Muscle layer of duodenum (tissue), 2 donors: ENCODE results near the gene RAB8A.
A peak's percentile ranks its signal among the peaks of the same experiment; 100 is the strongest.
"Not testable (repeated sequence)": the region's sequence is repeated elsewhere in the genome, so short reads cannot be mapped to it uniquely, and the experiment has no call there.

Source experiments
- H3K27ac ChIP-seq: one replicate; pipeline ENCODE4 v1.7.0; 2013; ENCODE audit warnings: mild to moderate bottlenecking, low read length
- H3K27me3 ChIP-seq: one replicate; pipeline ENCODE4 v1.7.0; 2013; ENCODE audit warnings: low read depth, mild to moderate bottlenecking, control low read depth, low read length
- H3K36me3 ChIP-seq, 2 donors: one replicate each; pipeline ENCODE4 v1.7.0; 2013; ENCODE audit warnings: low read length in 2 of 2, control low read depth in 1 of 2, mild to moderate bottlenecking in 1 of 2; ENCODE audit not compliant: insufficient read depth in 2 of 2, control insufficient read depth in 1 of 2
- H3K4me1 ChIP-seq, 2 donors: one replicate each; pipeline ENCODE4 v1.7.0; 2013; ENCODE audit warnings: low read length in 2 of 2, mild to moderate bottlenecking in 2 of 2, control low read depth in 1 of 2, moderate library complexity in 1 of 2; ENCODE audit not compliant: insufficient read depth in 2 of 2, control insufficient read depth in 1 of 2
- H3K4me3 ChIP-seq, 2 donors: one replicate each; pipeline ENCODE4 v1.7.0; 2013; ENCODE audit warnings: low read length in 2 of 2, low read depth in 1 of 2, mild to moderate bottlenecking in 1 of 2
- H3K9me3 ChIP-seq, 2 donors: one replicate each; pipeline ENCODE4 v1.7.0; 2013; ENCODE audit warnings: low read length in 2 of 2, control low read depth in 1 of 2, mild to moderate bottlenecking in 1 of 2; ENCODE audit not compliant: control insufficient read depth in 1 of 2
- donor health status: healthy.

Gene RAB8A

GRCh38 chr19:16118489-16119033, 6.9 kb downstream of the RAB8A start:
- no peak overlapping the region for H3K4me3 ChIP-seq
- no peaks in the 10 kb centered on the region for H3K9me3 ChIP-seq
- H3K27ac ChIP-seq = peak overlapping the region; percentile 49
- peaks cover 20 to 43% of the 10 kb centered on the region in 2 donors for H3K36me3 ChIP-seq
- peaks cover 9 to 12% of the 10 kb centered on the region in 2 donors for H3K4me1 ChIP-seq
- H3K27me3 ChIP-seq = no peaks in the 10 kb centered on the region

DNA sequence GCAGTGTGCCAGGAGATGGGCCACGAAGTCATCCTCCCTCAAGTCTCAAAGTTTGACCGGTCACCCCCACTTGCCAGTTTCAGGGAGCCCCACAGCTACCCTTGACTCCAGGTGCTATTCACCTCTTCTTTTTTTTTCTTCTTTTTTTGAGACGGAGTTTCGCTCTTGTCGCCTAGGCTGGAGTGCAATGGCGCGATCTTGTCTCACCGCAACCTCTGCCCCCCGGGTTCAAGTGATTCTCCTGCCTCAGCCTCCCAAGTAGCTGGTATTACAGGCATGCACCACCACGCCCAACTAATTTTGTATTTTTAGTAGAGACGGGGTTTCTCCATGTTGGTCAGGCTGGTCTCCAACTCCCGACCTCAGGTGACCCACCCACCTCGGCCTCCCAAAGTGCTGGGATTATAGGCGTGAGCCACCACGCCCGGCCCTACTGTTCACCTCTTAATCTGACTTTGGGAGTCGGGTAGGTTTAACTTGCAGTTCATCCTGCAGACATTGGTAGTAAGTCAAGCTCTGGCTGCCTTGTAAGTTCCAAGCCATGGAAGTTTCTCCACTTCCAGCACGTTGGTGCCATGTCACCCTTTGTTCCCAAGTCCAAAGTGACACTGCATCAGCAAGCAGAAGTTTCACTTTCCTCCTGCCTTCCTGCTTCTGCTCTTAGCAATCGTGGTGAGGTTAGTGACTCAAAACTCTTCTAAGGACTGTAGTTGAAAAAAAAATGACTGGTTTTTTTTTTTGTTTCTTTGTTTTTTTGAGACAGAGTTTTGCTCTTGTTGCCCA, 7.6 kb downstream of the RAB8A start:
- H3K4me3 ChIP-seq, H3K27me3 ChIP-seq, H3K9me3 ChIP-seq, H3K4me1 ChIP-seq: not testable (repeated sequence)
- peaks cover 27 to 50% of the 10 kb centered on the region in 2 donors for H3K36me3 ChIP-seq
- H3K27ac ChIP-seq = peak overlapping the region; percentile 49

DNA sequence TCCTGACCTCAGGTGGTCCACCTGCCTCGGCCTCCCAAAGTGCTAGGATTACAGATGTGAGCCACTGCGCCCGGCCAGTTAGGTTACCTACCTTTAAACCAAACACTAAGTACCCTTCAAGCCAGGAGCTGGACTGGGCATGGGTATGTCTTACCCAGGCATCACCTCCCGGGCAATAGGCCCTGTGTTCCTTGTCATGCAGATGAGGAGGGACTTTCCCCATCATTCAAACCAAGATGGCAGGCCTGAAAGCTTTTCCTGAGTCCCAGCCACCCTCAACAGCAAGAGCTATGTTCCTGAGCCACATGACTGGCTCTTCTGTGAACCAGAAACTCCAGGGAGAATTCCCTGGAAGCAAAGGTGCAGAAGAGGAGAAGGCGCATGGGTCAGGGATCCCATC, 9.5 kb downstream of the RAB8A start:
- no peaks in the 10 kb centered on the region for H3K9me3 ChIP-seq
- peaks cover 0 to 4% of the 10 kb centered on the region in 2 donors for H3K4me1 ChIP-seq
- peaks cover 37 to 69% of the 10 kb centered on the region in 2 donors for H3K36me3 ChIP-seq
- H3K27ac ChIP-seq = no peak overlapping the region
- H3K27me3 ChIP-seq = no peaks in the 10 kb centered on the region
- H3K4me3 ChIP-seq = no peak overlapping the region

DNA sequence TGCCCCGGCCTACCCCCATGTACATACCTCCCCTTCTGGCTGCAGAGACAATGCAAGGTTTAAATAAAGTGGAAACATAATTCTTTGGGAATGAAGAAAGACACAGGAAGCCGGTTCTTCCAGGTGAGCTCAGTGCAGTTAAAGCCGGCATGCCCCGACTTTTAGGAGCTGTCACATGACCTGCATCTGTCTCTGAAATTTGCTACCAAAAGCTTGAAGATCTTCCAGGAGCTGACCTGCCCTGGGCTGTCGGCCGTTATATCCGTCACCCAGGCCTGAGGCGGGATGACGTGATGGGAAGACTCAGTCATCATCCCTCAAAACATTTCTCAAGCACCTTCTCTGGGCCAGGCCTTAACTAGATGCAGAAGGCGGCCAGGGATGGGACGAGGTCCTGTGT, 10.3 kb downstream of the RAB8A start:
- Histone ChIP-seq H3K27ac (no peak overlapping the region), H3K9me3 (no peaks in the 10 kb centered on the region), H3K36me3 (peaks cover 38 to 75% of the 10 kb centered on the region in 2 donors), H3K4me1 (peaks cover 0 to 4% of the 10 kb centered on the region in 2 donors), H3K4me3 (no peak overlapping the region), H3K27me3 (no peaks in the 10 kb centered on the region)

GRCh38 chr19:16124953-16125352, 13.3 kb downstream of the RAB8A start:
- Histone ChIP-seq H3K27ac (no peak overlapping the region), H3K27me3 (no peaks in the 10 kb centered on the region), H3K36me3 (peaks cover 65 to 86% of the 10 kb centered on the region in 2 donors), H3K4me1 (no peaks in the 10 kb centered on the region), H3K4me3 (no peak overlapping the region), H3K9me3 (no peaks in the 10 kb centered on the region)

DNA sequence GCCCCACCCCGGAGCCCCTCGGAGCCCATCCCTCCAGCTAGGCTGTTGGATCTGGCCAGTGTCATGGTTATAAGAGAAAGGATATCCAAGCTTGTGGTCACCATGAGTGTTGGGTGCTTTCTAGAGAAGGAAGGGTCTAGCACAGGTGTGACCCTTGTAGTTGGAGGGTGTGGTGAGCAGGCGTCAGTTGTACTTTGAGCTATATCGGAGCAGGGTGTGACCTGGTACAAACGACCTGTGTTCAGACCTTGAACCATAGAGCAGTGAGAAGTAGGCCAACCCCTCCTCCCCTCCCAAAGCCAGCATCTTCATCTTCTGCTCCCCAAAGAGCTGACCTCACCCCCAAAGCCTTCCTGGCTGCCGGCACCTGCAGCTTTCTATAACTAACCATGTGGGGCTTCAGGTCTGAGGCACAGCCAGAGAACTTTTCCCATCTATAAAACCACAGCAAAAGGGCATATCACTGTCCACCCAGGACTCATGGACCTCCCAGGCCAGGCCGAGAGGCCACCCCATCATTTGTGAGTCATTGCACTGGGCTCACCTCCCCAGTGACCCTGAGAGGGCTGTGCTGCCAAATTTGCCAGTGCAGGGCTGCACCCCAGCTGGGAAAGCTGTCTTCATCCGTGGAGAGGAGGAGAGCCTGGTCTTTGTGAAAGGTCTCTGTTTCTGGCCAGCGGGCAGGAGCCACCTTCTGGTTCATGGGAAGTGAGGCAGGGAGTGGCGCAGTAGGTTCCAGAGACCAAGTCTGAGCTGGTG, 14.2 kb downstream of the RAB8A start:
- Histone ChIP-seq H3K36me3 (peaks cover 67 to 96% of the 10 kb centered on the region in 2 donors), H3K9me3 (no peaks in the 10 kb centered on the region), H3K4me1 (no peaks in the 10 kb centered on the region), H3K27me3 (no peaks in the 10 kb centered on the region), H3K4me3 (no peak overlapping the region), H3K27ac (peak overlapping the region; percentile 39)

DNA sequence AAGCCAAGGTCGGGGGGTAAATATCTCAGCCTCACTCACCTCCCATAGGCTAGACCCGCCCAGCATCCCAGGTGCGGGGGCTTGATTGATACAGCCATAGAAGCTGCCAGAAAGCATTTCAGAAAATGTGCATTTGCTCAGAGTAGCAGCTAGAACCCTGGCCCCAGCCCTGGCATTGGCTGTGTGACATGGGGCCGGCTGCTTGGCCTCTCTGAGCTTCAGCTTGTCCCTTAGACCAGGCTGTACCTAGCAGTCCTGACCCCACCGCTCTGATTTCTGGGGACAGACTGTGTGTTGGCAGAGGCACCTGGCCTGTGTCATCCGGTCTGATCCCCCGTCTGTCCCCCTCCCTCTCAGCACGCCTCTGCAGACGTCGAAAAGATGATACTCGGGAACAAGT, 15.4 kb downstream of the RAB8A start:
- peaks cover 69 to 95% of the 10 kb centered on the region in 2 donors for H3K36me3 ChIP-seq
- no peak overlapping the region for H3K27ac ChIP-seq
- H3K9me3 ChIP-seq = no peaks in the 10 kb centered on the region
- H3K4me1 ChIP-seq = no peaks in the 10 kb centered on the region
- H3K27me3 ChIP-seq = no peaks in the 10 kb centered on the region
- no peak overlapping the region for H3K4me3 ChIP-seq

- H3K4me3 ChIP-seq = no peak overlapping the region
- H3K27me3 ChIP-seq = no peaks in the 10 kb centered on the region
- H3K36me3 ChIP-seq = peaks cover 69 to 95% of the 10 kb centered on the region in 2 donors
- H3K4me1 ChIP-seq = no peaks in the 10 kb centered on the region
- no peaks in the 10 kb centered on the region for H3K9me3 ChIP-seq
- no peak overlapping the region for H3K27ac ChIP-seq
Observed at GRCh38 chr19:16127776-16128371, 16.2 kb downstream of the RAB8A start.

DNA sequence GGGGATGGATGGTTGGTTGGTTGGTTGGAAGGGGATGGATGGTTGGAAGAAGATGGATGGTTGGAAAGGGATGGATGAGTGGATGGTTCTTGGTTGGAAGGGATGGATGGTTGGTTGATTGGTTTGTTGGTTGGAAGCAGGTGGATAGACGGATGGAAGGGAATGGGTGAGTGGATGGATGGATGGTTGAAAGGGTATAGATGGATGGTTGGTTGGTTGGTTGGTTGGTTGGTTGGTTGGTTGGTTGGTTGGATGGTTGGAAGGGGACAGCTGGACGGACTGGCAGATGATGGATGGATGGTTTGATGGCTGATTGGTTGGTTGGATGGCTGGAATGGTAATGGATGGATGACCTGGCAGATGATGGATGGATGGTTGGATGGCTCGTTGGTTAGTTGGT, 20.0 kb downstream of the RAB8A start:
- H3K27me3 ChIP-seq = no peaks in the 10 kb centered on the region

DNA sequence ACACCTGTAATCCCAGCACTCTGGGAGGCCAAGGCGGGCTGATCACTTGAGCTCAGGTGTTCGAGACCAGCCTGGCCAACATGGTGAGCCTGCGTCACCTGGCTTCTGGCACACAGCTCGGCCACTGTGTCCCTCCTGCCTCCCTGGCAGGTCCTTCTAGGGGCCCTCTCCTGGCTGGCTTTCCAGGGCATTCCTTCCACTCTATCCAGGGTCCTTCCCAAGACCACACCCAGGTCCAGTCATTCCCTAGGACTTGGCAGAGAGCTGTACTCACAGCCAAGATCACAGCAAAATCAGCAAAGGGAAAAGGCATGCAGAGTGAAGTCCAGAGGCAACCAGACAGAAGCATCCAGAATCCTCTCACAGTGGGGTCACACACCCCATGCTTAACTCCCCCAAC, 22.1 kb downstream of the RAB8A start:
- Histone ChIP-seq H3K36me3 (peaks cover 46 to 54% of the 10 kb centered on the region in 2 donors), H3K4me1 (no peaks in the 10 kb centered on the region), H3K9me3 (no peaks in the 10 kb centered on the region), H3K27me3 (no peaks in the 10 kb centered on the region), H3K4me3 (no peak overlapping the region), H3K27ac (no peak overlapping the region)

More for the DNA sequence above, 20.0 kb downstream of the RAB8A start:
- Histone ChIP-seq H3K4me3 (no peak overlapping the region), H3K9me3 (no peaks in the 10 kb centered on the region), H3K4me1 (no peaks in the 10 kb centered on the region), H3K27ac (no peak overlapping the region), H3K36me3 (peaks cover 61 to 75% of the 10 kb centered on the region in 2 donors)

DNA sequence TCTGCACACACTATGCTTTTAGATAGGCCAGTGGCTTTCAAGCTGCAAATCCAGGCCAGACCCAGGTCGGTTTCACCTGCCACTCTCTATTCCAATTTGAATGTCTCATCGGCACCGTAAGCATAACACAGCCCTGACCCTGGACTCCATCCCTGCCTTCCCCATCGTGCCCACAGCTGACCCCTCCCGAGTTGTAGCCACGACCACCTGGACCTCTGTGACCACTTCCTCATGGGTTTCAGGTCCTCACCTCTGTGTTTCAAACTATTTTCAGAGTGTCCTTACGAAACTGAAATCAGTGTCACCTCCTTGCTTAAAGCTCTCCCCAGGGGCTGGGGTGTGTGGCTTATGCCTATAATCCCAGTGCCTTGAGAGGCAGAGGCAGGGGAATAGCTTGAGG, 22.8 kb downstream of the RAB8A start:
- H3K4me1 ChIP-seq = no peaks in the 10 kb centered on the region
- no peaks in the 10 kb centered on the region for H3K27me3 ChIP-seq
- peaks cover 39 to 47% of the 10 kb centered on the region in 2 donors for H3K36me3 ChIP-seq
- no peak overlapping the region for H3K27ac ChIP-seq
- H3K9me3 ChIP-seq = no peaks in the 10 kb centered on the region
- H3K4me3 ChIP-seq = no peak overlapping the region
